ENCODE data around the gene TUBB4B.
A peak's percentile ranks its signal among the peaks of the same experiment; 100 is the strongest.

Gene TUBB4B

DNA sequence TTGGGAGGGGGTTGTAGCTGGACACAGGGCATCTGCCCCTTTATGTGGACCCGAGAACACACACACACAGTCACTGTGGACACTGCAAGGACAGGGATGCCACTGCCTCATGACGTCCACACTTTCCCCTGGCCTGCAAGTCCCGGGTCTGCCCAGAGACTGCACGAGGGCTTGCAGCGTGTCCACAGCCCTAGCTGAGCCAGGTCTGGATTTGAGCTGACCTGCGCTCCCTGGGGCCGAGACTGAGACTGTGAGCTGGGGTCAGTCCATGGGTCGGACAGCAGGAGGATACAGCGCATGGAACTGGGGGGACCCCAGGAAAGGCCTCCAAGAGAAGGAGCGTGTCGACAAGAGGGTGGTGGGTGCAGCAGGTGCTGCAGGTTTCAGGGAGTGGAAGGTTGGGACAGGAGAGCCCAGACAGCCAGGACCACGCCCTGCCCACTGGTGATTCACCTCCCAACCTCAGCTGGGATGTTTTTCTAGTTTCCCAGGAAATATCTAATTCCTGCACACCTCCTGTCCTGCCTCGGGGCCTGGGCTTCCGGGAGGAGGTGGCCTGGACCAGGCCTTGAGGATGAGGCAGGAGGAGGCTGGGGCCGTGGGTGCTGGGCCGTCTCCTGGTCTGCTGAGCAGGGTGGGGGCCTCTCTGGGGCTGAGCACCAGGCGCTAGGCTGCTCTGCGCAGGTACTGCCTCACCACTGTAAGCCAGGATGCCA, 14.6 kb upstream of the TUBB4B start:
- DNase-seq: no peak

DNA sequence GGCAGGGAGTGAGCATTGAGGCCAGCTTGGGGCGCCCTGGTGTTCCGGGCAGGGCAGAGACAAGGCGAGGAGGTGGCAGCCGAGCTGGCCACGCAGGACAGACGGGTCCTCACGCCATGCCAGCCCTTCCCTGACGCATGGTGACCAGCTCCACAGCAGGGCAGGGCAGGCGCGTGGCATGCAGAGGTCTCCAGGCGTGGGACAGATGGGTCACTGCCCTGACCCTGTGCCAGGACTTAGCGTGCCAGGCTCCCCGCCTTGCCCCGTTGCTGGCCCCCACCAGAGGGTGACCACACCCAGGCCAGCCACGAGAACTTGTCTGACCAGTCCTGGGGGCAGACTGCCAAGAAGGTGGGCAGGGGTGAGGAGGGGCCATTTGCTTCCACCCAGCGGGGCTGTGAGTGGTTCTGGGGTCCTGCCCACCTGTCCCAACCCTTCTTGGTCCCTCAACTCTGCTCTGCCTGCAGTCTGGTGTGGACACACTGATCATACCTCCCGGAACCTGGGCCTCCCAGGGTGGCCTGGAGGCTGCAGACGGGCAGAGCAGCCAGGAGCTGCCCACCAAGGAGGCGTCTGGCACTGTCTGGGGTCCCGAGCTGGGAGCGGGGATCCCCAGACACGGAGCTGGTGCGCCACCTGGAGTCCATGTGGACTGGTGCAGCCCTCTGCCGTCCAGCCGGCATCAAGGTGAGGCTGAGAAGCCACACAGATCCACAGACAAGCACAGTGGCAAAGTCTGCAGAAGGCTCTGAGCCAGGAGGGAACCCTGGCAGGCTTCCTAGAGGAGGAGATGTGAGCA, 13.8 kb upstream of the TUBB4B start, which contains the start of gene RNF224:
Gene RNF224, plus strand, starts transcription at position 449 of the 799 bp plus-strand sequence. CDS start 834 bp downstream, outside the sequence.
- peak; percentile 36 for DNase-seq

DNA sequence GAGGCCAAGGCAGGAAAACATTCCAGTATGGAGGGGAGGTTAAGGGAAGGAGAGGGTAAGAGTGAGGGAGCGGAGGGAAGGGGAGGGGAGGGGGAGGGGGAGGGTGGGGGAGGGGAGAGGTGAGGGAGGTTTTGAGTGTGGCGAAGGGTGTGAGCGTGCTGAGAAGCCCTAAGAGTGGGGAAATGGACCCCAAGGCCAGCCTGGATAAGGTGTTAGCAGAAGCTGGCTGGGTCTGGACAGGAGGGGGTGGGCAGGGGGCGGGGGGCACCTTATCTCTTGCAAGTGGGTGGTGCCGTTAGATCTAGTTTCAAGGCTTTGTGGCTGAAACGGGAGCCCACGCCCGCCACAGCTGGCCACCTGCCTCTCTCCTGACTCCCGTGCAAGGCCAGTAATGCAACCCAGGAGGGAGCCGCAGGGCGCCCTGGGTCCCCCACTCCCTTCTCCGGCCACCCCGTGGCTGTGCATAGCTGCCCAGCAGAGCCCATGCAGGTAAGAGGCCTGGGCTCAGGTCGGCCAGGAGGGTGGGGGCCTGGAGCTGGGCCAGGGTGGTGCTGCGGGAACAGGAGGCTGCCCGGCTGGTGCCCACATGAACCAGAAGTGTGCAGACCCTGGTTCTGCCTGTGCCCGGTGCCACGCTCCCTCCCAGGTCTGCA, 13.1 kb upstream of the TUBB4B start:
- no peak for DNase-seq

- DNase-seq: no peak
These were observed 12.6 kb upstream of the TUBB4B start for GRCh38 chr9:137228506-137228967.

DNA sequence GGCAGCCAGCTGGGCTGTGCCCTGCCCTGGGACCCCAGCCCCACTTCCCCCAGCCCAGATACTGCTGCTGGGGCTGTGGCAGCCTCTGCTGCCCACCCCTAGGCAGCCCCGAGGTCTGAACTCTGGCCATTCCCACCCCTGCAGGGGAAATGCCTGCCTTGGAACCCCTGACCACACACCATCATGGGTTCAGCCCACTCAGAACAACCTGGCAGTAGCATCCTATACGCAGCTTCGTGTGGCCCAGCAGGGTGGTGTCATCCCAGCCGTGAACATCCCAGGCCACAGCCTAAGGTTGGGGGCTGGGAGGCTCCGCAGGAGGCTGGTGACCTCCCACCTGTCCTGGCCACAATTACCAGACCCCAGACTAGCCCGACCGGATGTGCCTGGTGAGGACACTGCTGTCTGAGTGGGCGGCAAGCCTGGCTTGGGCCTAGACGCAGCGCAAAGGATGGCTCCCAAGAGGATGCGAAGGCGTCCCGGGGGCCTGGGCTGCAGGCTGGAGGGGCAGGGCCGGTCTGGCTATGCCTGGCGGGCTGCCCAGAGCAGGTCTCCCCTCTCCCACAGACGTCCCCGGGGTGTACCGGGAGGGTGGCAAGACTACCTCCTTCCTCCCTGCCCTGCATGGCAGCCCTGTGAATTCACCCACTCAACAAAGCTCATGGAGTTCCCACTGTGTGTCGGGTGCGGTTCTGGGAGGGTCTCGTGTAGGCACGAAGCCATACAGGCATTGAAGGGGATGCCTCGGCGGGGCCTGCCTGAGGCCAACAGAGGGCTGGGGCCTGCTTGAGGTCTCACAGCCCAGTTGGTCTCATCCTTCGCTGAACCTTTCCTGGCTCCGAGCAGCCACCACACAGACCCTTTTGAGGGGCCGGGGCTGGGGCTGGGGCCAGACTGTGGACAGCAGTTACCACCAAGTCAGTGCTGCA, 11.9 kb upstream of the TUBB4B start:
- no peak for DNase-seq

DNA sequence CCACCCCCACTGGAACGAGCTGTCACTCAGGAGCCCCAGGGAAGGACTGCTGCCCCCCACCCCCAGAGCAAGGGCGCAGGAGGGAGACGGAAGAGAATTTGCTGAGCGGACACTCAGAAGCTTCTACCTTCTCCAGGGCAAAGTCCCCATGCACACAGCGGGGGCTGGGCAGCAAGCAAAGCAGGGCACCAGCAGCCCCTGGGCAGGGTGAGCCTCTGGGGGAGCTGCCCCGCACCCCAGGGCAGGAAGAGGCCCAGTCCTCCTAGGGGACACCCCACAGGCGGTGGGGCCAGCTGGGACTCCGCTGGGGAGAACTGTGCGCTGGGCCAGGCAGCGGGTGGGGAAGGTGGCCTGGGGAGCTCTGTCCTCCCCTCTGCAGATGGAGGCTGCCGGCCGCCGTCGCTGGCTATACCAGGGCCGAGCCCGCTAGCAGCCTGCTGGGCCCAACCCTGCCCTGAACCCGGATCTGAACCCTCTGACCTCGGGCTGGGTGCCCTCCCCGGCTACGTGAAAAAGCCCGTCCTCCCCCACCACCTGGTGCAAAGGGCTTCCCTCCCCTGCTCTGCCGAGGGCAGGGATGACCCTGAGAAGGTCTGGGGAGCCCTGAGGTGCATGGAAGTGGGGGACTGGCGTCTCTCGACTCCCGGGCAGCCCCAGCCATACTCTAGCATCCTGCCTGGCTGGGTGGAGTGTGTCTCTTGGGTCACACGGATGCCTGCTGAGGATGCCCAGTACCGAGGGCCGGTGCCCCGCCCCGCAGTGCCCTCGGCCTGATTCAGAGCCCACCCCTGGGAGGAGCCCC, 11.0 kb upstream of the TUBB4B start:
- DNase-seq: no peak

DNA sequence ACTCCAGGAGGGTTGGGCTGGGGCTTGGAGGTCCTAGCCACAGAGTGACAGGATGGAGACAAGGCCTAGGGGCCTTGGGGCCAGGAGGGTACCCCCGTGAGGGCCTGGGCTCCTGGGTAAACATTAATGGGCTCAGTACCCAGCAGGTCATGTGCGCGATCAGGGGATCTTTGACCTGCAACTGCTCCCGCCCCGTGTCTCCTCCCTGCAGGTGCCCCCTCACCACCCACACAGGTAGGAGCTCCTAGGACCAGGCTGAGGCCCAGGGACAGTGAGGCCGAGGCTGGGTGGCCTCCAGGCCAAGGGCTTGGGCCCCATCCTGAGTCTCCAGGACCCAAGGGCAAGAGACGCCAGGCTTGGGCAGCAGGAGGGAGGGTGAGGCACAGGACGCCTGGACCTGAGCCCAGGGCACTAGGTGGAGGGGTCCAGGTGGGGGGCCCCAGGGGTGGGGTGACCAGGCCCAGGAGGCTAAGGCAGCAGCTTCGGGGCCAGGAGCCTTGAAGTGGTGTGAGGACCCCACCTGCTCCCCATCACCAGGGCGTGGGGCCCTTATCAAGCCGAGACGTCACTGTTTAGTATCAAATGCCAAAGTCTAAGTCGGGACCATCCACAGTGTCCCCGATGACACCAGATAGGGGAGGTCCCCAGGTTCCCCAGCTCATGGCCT, 10.2 kb upstream of the TUBB4B start, which contains the start of gene SLC34A3:
Gene SLC34A3, plus strand, starts transcription at position 197 of the 667 bp plus-strand sequence. CDS start 802 bp downstream, outside the sequence.
- DNase-seq: no peak

- DNase-seq: no peak
These were observed 9.6 kb upstream of the TUBB4B start for GRCh38 chr9:137231372-137232039.

- DNase-seq: no peak
These were observed 9.0 kb upstream of the TUBB4B start for GRCh38 chr9:137232101-137232500.

DNA sequence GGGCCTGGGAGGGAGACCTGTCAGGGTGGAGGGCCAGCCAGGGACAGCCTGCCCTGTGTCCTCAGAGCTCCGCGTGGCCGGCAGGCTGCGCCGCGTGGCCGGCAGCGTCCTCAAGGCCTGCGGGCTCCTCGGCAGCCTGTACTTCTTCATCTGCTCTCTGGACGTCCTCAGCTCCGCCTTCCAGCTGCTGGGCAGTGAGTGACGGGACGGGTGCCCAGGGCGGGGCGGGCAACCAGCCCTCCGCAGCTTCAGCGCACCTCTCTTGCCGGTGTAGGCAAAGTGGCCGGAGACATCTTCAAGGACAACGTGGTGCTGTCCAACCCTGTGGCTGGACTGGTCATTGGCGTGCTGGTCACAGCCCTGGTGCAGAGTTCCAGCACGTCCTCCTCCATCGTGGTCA, 8.6 kb upstream of the TUBB4B start:
- no peak for DNase-seq

- no peak for DNase-seq
These were observed 7.7 kb upstream of the TUBB4B start for GRCh38 chr9:137233143-137233980.

DNA sequence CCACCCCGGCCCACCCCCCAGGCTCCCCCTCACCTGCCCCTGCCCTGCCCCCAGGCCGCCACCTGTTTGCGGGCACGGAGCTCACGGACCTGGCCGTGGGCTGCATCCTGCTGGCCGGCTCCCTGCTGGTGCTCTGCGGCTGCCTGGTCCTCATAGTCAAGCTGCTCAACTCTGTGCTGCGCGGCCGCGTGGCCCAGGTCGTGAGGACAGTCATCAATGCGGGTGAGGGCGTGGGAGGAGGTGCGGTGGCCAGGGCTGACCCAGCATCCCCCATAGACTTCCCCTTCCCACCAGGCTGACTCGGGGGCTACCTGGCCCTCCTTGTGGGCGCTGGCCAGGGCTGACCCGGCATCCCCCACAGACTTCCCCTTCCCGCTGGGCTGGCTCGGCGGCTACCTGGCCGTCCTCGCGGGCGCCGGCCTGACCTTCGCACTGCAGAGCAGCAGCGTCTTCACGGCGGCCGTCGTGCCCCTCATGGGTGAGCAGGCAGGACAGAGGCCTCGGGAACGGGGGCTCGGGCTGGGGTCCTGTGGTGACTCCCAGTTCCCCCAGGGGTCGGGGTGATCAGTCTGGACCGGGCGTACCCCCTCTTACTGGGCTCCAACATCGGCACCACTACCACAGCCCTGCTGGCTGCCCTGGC, 6.9 kb upstream of the TUBB4B start:
- no peak for DNase-seq

DNA sequence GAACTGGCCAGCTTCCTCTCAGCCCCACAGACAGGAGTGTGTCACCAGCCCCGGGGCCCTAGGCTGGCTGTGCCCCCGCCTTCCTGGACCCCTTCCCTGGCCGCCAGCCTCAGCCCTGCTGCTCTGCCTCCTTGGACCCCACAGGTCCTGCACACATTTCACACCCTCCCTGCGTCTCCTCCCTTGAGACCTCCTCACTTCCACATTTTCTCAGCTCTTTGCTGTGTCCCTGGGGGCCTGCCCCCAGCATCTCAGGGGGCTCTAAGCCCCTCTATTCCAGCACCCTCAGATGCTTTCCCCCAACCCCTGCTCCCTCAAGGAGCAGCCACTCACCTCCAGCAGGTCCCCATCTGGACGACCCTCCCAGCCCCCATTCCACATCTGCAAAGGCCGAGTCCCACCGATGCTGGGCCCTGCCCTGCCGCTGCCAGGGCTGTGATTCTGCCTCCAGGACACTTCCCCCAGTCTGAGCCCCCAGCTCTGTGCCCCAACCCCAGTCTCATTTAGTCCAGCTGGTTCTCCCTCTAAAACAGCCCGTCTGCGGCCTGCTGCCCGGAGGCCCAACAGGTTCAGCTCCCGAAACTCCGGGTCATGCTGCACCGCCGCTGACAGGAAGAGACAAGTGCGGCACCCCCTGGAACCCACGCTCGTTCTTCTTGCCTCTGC, 6.2 kb upstream of the TUBB4B start:
- DNase-seq: no peak

DNA sequence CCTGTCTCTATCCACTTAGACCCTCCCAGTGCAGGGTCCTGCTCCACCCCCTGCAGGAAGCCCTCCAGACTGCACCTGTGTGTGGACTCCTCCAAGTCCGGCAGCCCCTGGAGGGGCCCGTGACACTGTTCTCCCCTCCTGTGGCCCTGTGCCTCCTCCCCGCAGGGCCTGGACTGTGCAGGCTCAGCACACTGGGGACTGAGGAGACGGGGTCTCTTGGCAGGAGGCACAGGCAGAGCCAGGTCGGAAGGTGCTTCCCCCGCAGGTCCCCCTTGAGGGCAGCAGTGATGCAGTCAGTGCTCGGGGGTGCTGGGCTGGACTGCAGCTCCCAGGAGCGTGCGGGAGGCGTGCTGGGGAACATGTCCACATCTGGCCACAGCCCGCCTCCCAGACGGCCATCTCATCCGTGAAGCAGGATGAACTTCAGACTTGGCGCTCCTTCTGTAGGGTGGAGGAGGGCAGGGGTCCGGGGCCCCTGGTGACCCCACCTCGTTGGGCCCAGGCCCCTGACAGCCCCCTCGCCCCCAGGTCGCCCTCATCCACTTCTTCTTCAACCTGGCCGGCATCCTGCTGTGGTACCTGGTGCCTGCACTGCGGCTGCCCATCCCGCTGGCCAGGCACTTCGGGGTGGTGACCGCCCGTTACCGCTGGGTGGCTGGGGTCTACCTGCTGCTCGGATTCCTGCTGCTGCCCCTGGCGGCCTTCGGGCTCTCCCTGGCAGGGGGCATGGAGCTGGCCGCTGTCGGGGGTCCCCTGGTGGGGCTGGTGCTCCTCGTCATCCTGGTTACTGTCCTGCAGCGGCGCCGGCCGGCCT, 5.5 kb upstream of the TUBB4B start:
- no peak for DNase-seq

DNA sequence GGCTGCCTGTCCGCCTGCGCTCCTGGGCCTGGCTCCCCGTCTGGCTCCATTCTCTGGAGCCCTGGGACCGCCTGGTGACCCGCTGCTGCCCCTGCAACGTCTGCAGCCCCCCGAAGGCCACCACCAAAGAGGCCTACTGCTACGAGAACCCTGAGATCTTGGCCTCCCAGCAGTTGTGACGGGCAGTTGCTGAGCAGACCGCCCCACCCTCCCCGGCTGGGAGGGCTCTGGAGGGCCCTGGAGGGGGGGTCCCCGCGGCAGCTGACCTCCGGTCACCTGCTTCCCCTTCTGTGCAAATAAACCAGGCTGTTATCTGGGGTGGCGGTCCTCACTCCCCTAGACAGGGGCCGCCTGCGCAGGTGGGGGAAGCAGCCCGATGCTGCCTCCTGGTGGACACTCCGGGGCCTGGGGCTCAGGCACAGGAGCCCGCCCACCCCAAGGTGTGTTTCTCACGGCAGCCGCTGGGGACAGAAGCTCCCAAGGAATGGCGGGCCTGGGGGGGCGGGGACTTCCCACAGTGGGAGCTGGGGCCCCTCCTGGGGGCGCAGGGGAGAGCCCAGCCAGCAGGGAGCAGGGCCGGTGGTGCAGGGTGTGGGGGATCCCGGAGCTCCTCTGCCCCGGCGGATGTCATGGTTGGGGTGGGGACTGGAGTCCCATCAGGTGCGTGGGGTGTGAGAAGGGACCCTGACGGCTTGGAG, 4.7 kb upstream of the TUBB4B start:
- DNase-seq: peak; percentile 30

DNA sequence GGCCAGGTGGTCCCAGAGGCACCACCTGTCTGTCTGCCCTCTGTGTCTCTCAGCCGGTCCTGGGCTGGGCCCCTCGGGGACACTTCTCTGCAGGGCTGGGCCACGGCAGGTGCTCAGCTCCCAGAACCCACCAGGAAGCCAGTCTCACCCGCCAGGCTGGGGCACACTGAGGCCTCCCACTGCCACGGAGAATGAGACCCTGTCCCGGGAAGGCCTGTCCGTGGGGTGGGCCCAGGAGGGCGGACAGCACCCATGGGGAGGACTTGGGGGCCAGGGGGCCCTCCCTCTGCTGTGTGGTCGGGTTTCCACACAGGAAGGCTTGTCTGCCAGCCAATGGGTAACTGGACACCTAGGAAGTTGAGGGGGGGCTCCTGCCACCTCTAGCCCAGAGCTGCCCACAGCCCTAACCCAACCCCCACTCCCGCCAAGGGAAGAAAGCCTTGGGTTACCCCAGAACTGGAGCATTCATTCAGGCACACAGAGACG, 4.1 kb upstream of the TUBB4B start:
- no peak for DNase-seq
